ENCODE data around the gene GFOD2. TPM values are rescaled to one million over a fixed set of nuclear protein-coding genes. Genes with fewer than 3 reads are reported as not detected.
"Not testable (repeated sequence)": the region's sequence is repeated elsewhere in the genome, so short reads cannot be mapped to it uniquely, and the experiment has no call there.

GFOD2 gene
- total and polyA plus RNA-seq, 2 donors (not counting 3 experiments of a cell fraction or from before 2014, with no cell fraction given), result 38.1 to 47.5 TPM

DNA sequence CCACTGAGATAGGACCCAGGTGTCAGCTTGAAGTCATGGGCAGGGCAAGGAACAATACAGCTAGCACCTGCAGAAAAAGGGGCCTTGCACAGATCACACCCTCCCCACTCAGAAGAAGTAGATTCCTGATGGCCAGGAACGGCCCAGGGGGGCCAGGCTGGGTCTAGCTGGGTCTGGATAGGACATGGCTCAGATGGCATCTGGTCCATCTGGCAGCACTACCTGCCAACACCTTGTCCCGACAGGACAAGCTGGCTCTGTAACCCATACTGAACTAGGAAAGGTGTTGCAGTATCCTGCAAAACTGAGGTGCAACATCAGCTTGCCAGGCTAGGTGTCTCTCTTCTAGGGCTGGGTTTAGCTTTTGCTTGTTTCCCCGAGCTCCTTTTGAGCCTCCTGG is 38.9 kb upstream of the GFOD2 start:
- no peak for DNase-seq (ENCODE audit: low read depth, low spot score)
- Histone ChIP-seq H3K27ac (ENCODE audit: insufficient read depth, low read depth, low read length) (no peak overlapping the region), H3K9ac (replicated peaks; ENCODE audit: extremely low read depth, insufficient read depth, low read length) (no peak overlapping the region), H3K4me1 (ENCODE audit: control insufficient read depth, extremely low read depth, insufficient read depth, low read length) (no peaks in the 10 kb centered on the region), H3K36me3 (ENCODE audit: control insufficient read depth in 2 of 2, extremely low read depth in 1 of 2, insufficient read depth in 2 of 2, low read length in 2 of 2) (peaks cover 0 to 11% of the 10 kb centered on the region in 2 experiments), H3K4me3 (replicated peaks in 1 of 3; ENCODE audit: insufficient read depth in 1 of 3, low read depth in 1 of 3, low read length in 3 of 3) (no peak overlapping the region), H2AFZ (ENCODE audit: low read depth, low read length) (no peak overlapping the region), H3K9me3 (replicated peaks; ENCODE audit: control insufficient read depth, insufficient read depth, low read length) (no peaks in the 10 kb centered on the region), H4K20me1 (replicated peaks; ENCODE audit: control insufficient read depth, extremely low read depth, insufficient read depth, low read length) (no peaks in the 10 kb centered on the region), H3K27me3 (ENCODE audit: control insufficient read depth in 2 of 2, insufficient read depth in 2 of 2, low read length in 2 of 2) (no peaks in the 10 kb centered on the region), H3K79me2 (ENCODE audit: control insufficient read depth, insufficient read depth, low read length) (peaks cover 2% of the 10 kb centered on the region), H3K9me1 (replicated peaks; ENCODE audit: control insufficient read depth, extremely low read depth, insufficient read depth, low read length) (no peaks in the 10 kb centered on the region), H3K4me2 (ENCODE audit: insufficient read depth, low read length) (no peak overlapping the region)
- TF ChIP-seq, protein P1, sequence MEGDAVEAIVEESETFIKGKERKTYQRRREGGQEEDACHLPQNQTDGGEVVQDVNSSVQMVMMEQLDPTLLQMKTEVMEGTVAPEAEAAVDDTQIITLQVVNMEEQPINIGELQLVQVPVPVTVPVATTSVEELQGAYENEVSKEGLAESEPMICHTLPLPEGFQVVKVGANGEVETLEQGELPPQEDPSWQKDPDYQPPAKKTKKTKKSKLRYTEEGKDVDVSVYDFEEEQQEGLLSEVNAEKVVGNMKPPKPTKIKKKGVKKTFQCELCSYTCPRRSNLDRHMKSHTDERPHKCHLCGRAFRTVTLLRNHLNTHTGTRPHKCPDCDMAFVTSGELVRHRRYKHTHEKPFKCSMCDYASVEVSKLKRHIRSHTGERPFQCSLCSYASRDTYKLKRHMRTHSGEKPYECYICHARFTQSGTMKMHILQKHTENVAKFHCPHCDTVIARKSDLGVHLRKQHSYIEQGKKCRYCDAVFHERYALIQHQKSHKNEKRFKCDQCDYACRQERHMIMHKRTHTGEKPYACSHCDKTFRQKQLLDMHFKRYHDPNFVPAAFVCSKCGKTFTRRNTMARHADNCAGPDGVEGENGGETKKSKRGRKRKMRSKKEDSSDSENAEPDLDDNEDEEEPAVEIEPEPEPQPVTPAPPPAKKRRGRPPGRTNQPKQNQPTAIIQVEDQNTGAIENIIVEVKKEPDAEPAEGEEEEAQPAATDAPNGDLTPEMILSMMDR (IDR thresholded peaks at IDR 0.05; ENCODE audit: extremely low read depth in 1 of 2, insufficient read depth in 1 of 2, low read depth in 1 of 2, low read length in 2 of 2), result no peak
- no peak for TF ChIP-seq POLR2A (IDR thresholded peaks at IDR 0.05; ENCODE audit: low read depth, low read length)
- TF ChIP-seq EZH2 (IDR thresholded peaks at IDR 0.05; ENCODE audit: borderline replicate concordance, low read depth, low read length, severe bottlenecking), result no peak
- no peak for TF ChIP-seq POLR2AphosphoS5 (IDR thresholded peaks at IDR 0.05; ENCODE audit: insufficient read depth, low read depth, low read length)
- FAIRE-seq, result no peak
- intact Hi-C loops (cut with micrococcal nuclease) (no loop called here), dilution Hi-C loops (cut with MboI; ENCODE audit: extremely low pct_ligation_motif_present, low sequenced_read_pairs) (no loop called here)
- CTCF ChIA-PET, result interaction anchor here (1.1 to 2.1 kb wide), 3 partner anchors 10 to 48 kb away, joined by 3 to 6 read pairs (median 5); partner anchors contain the start of genes RANBP10 and TSNAXIP1
- no TSS peak for BruUV-seq (replicated peaks)
- POLR2A ChIA-PET, result interaction anchor here (1.2 kb wide), 1 partner anchor 39 kb away, joined by 3 read pairs; the partner anchor contains the start of gene GFOD2

DNA sequence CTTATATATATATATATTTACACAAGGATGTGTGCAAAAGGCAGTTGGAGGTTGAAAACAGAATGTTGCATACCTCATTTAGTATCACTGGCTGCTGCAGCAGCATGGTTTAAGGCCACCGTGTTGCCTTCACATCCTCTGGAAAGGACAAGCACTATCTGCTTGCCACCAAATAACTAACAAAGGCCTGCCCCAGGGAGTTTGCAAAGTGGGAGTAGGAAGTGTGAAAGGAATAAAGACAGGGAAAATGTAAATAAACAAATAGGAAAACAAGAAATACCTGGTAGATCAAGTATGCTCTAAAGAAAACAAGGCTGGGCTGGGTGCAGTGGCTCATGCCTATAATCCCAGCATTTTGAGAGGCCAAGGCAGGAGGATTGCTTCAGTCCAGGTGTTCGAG is 33.5 kb upstream of the GFOD2 start:
- DNase-seq (ENCODE audit: low read depth, low spot score) (no peak), FAIRE-seq (no peak)
- POLR2A ChIA-PET, result no interaction called here
- H3K4me2 ChIP-seq (ENCODE audit: insufficient read depth, low read length), result no peak overlapping the region
- H3K9me1 ChIP-seq (replicated peaks; ENCODE audit: control insufficient read depth, extremely low read depth, insufficient read depth, low read length), result no peaks in the 10 kb centered on the region
- no peak overlapping the region for H3K4me3 ChIP-seq (replicated peaks in 1 of 3; ENCODE audit: insufficient read depth in 1 of 3, low read depth in 1 of 3, low read length in 3 of 3)
- CTCF ChIA-PET, result interaction anchor here (1.6 kb wide), 1 partner anchor 64 kb away, joined by 5 read pairs; no protein-coding TSS in a partner anchor
- H3K9me3 ChIP-seq (replicated peaks; ENCODE audit: control insufficient read depth, insufficient read depth, low read length), result no peaks in the 10 kb centered on the region
- dilution Hi-C loops (cut with MboI; ENCODE audit: extremely low pct_ligation_motif_present, low sequenced_read_pairs) (no loop called here), intact Hi-C loops (cut with micrococcal nuclease) (no loop called here)
- no peaks in the 10 kb centered on the region for H3K79me2 ChIP-seq (ENCODE audit: control insufficient read depth, insufficient read depth, low read length)
- no TSS peak for BruUV-seq (replicated peaks)
- H3K4me1 ChIP-seq (ENCODE audit: control insufficient read depth, extremely low read depth, insufficient read depth, low read length), result no peaks in the 10 kb centered on the region
- no peaks in the 10 kb centered on the region for H4K20me1 ChIP-seq (replicated peaks; ENCODE audit: control insufficient read depth, extremely low read depth, insufficient read depth, low read length)
- H3K27ac ChIP-seq (ENCODE audit: insufficient read depth, low read depth, low read length), result no peak overlapping the region
- no peak overlapping the region for H3K9ac ChIP-seq (replicated peaks; ENCODE audit: extremely low read depth, insufficient read depth, low read length)
- H3K27me3 ChIP-seq (ENCODE audit: control insufficient read depth in 2 of 2, insufficient read depth in 2 of 2, low read length in 2 of 2), result no peaks in the 10 kb centered on the region
- no peaks in the 10 kb centered on the region for H3K36me3 ChIP-seq (ENCODE audit: control insufficient read depth in 2 of 2, extremely low read depth in 1 of 2, insufficient read depth in 2 of 2, low read length in 2 of 2)
- H2AFZ ChIP-seq (ENCODE audit: low read depth, low read length), result no peak overlapping the region
- TF ChIP-seq EZH2 (IDR thresholded peaks at IDR 0.05; ENCODE audit: borderline replicate concordance, low read depth, low read length, severe bottlenecking), result no peak
- TF ChIP-seq JUN (IDR thresholded peaks at IDR 0.05; ENCODE audit: borderline replicate concordance, insufficient read depth, insufficient read length, low read depth), result no peak
- no peak for TF ChIP-seq POLR2AphosphoS5 (IDR thresholded peaks at IDR 0.05; ENCODE audit: insufficient read depth, low read depth, low read length)
- TF ChIP-seq POLR2A (IDR thresholded peaks at IDR 0.05; ENCODE audit: low read depth, low read length), result no peak

DNA sequence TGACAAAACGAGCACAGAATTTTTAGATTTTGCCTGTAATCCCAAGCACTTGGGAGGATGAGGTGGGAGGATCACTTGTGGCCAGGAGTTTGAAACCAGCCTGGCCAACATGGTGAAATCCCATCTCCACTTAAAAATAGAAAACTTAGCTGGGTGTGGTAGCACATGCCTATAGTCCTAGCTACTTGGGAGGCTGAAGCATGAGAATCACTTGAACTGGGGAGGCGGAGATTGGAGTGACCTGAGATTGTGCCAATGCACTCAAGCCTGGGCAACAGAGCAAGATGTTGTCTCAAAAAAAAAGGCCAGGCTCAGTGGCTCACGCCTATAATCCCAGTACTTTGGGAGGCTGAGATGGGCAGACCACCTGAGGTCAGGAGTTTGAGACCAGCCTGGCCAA is 32.2 kb upstream of the GFOD2 start:
- H4K20me1 ChIP-seq (replicated peaks; ENCODE audit: control insufficient read depth, extremely low read depth, insufficient read depth, low read length); H3K9me1 ChIP-seq (replicated peaks; ENCODE audit: control insufficient read depth, extremely low read depth, insufficient read depth, low read length); H3K4me3 ChIP-seq (replicated peaks in 1 of 3; ENCODE audit: insufficient read depth in 1 of 3, low read depth in 1 of 3, low read length in 3 of 3); dilution Hi-C loops (cut with MboI; ENCODE audit: extremely low pct_ligation_motif_present, low sequenced_read_pairs); H3K36me3 ChIP-seq (ENCODE audit: control insufficient read depth in 2 of 2, extremely low read depth in 1 of 2, insufficient read depth in 2 of 2, low read length in 2 of 2); H3K9ac ChIP-seq (replicated peaks; ENCODE audit: extremely low read depth, insufficient read depth, low read length); H3K4me1 ChIP-seq (ENCODE audit: control insufficient read depth, extremely low read depth, insufficient read depth, low read length); BruUV-seq (replicated peaks); H2AFZ ChIP-seq (ENCODE audit: low read depth, low read length); POLR2A ChIA-PET; intact Hi-C loops (cut with micrococcal nuclease); H3K27me3 ChIP-seq (ENCODE audit: control insufficient read depth in 2 of 2, insufficient read depth in 2 of 2, low read length in 2 of 2); H3K27ac ChIP-seq (ENCODE audit: insufficient read depth, low read depth, low read length); H3K4me2 ChIP-seq (ENCODE audit: insufficient read depth, low read length); H3K9me3 ChIP-seq (replicated peaks; ENCODE audit: control insufficient read depth, insufficient read depth, low read length); FAIRE-seq; H3K79me2 ChIP-seq (ENCODE audit: control insufficient read depth, insufficient read depth, low read length); DNase-seq (ENCODE audit: low read depth, low spot score): not testable (repeated sequence)
- CTCF ChIA-PET, result interaction anchor here (1.0 to 3.3 kb wide), 3 partner anchors 10 to 65 kb away, joined by 3 to 17 read pairs (median 5); no protein-coding TSS in a partner anchor
